SK-N-SH (cell line): ENCODE measurements around the gene NKD1. TPM values are rescaled to one million over a fixed set of nuclear protein-coding genes. Genes with fewer than 3 reads are reported as not detected.

Source experiments
- CTCF ChIA-PET: fragments of 300-600, 350-600 bp; formaldehyde crosslinking; extraction: SDS; loops from one replicate; lab custom pipeline; 2021; lab: Yijun Ruan, JAX
- POLR2A ChIA-PET: fragments of 350-600 bp; sonication (Branson Sonifier 250); formaldehyde crosslinking; extraction: SDS; loops from one replicate; lab custom pipeline; 2020; ENCODE audit warnings: antibody characterized with exemption, inconsistent platforms; lab: Yijun Ruan, JAX
- DNase-seq: peaks from one replicate; pipeline ENCODE4 v3.0.0; 2012
- H2AFZ ChIP-seq: fragments of 200-600 bp; sonication (generic); 2 replicates; pipeline ENCODE4 v1.8.1; 2016; ENCODE audit warnings: antibody characterized with exemption, mild to moderate bottlenecking, low read depth
- H3F3A ChIP-seq: fragments of 200-600 bp; sonication (generic); replicated peaks from 2 replicates; pipeline ENCODE3; 2016; ENCODE audit warnings: antibody characterized with exemption, mild to moderate bottlenecking; ENCODE audit not compliant: insufficient read depth
- H3K27ac ChIP-seq, 2 experiments: fragments of 200-500 bp in 1 of 2; fragments of 200-600 bp in 1 of 2; sonication (Bioruptor generic) in 1 of 2; sonication (generic), shearing (Covaris generic) in 1 of 2; 2 replicates each; pipeline versions ENCODE4 v1.5.1 to v1.6.1; 2014 to 2016; ENCODE audit warnings: low read depth in 2 of 2, inconsistent platforms in 1 of 2, low read length in 1 of 2, mild to moderate bottlenecking in 1 of 2, mixed read lengths in 1 of 2
- H3K27me3 ChIP-seq: fragments of 200-600 bp; sonication (generic), shearing (Covaris generic); 2 replicates; pipeline ENCODE4 v1.6.1; 2016; ENCODE audit warnings: mixed run types; ENCODE audit not compliant: insufficient read depth
- H3K36me3 ChIP-seq, 2 experiments: fragments of 200-500 bp in 1 of 2; fragments of 200-600 bp in 1 of 2; sonication (Bioruptor generic) in 1 of 2; sonication (generic) in 1 of 2; replicated peaks in 1 of 2; 2 replicates each; pipeline versions ENCODE3 to v1.5.1; 2014 to 2016; ENCODE audit warnings: low read length in 1 of 2, mild to moderate bottlenecking in 1 of 2; ENCODE audit not compliant: insufficient read depth in 2 of 2, control insufficient read depth in 1 of 2
- H3K4me1 ChIP-seq, 2 experiments: fragments of 200-500 bp in 1 of 2; fragments of 200-600 bp in 1 of 2; sonication (Bioruptor generic) in 1 of 2; sonication (generic), shearing (Covaris generic) in 1 of 2; 2 replicates each; pipeline versions ENCODE4 v1.5.1 to v1.6.1; 2014 to 2016; ENCODE audit warnings: low read depth in 1 of 2, low read length in 1 of 2, mixed run types in 1 of 2; ENCODE audit not compliant: insufficient read depth in 2 of 2, control insufficient read depth in 1 of 2
- H3K4me2 ChIP-seq: fragments of 200-600 bp; sonication (generic), shearing (Covaris generic); 2 replicates; pipeline ENCODE4 v1.6.1; 2017; ENCODE audit warnings: mixed run types
- H3K4me3 ChIP-seq, 2 experiments: fragments of 200-500 bp in 1 of 2; fragments of 200-600 bp in 1 of 2; sonication (Bioruptor generic) in 1 of 2; sonication (generic), shearing (Covaris generic) in 1 of 2; 2 replicates each; pipeline versions ENCODE4 v1.5.1 to v1.8.1; 2014 to 2016; ENCODE audit warnings: low read depth in 2 of 2, inconsistent platforms in 1 of 2, low read length in 1 of 2, mild to moderate bottlenecking in 1 of 2, mixed read lengths in 1 of 2, moderate library complexity in 1 of 2
- H3K79me2 ChIP-seq: fragments of 200-600 bp; sonication (generic); 2 replicates; pipeline ENCODE4 v1.8.1; 2017; ENCODE audit warnings: mild to moderate bottlenecking; ENCODE audit not compliant: insufficient read depth
- H3K9ac ChIP-seq: fragments of 200-600 bp; sonication (generic); 2 replicates; pipeline ENCODE4 v1.6.1; 2017; ENCODE audit warnings: mixed run types
- H3K9me2 ChIP-seq: fragments of 200-600 bp; sonication (generic); 2 replicates; pipeline ENCODE4 v1.6.1; 2017; ENCODE audit warnings: mixed run types
- H3K9me3 ChIP-seq: fragments of 200-600 bp; sonication (generic); 2 replicates; pipeline ENCODE4 v1.6.1; 2017; ENCODE audit warnings: mixed run types, mild to moderate bottlenecking, moderate library complexity
- H4K20me1 ChIP-seq: fragments of 200-600 bp; sonication (generic); 2 replicates; pipeline ENCODE4 v1.6.1; 2017; ENCODE audit warnings: mild to moderate bottlenecking, mixed run types; ENCODE audit not compliant: insufficient read depth
- CHD2 ChIP-seq: fragments of 150-350 bp; IDR thresholded peaks from 2 replicates; pipeline ENCODE4 v1.6.1; 2018; ENCODE audit warnings: low read length; ENCODE audit not compliant: partially characterized antibody
- FOXJ3 ChIP-seq: sonication (generic); formaldehyde crosslinking; IDR thresholded peaks from 2 replicates; pipeline ENCODE4 v1.5.1; 2020; ENCODE audit warnings: mild to moderate bottlenecking, missing genetic modification reagents
- GABPA ChIP-seq: IDR thresholded peaks from 2 replicates; pipeline ENCODE4 v1.4.0; 2012; ENCODE audit warnings: low read depth, mild to moderate bottlenecking
- GATA2 ChIP-seq: sonication (generic); formaldehyde crosslinking; IDR thresholded peaks from 2 replicates; pipeline ENCODE4 v1.5.0; 2020; ENCODE audit warnings: mild to moderate bottlenecking, missing genetic modification reagents
- NFIC ChIP-seq: IDR thresholded peaks from 2 replicates; pipeline ENCODE4 v1.4.0; 2012; ENCODE audit warnings: borderline replicate concordance
- POLR2AphosphoS5 ChIP-seq: IDR thresholded peaks from 2 replicates; pipeline ENCODE4 v1.6.1; 2012; ENCODE audit warnings: low read depth, low read length
- RAD21 ChIP-seq: IDR thresholded peaks from 2 replicates; pipeline ENCODE4 v1.6.1; 2012; ENCODE audit warnings: mild to moderate bottlenecking, low read length
- RXRA ChIP-seq: IDR thresholded peaks from 2 replicates; pipeline ENCODE4 v1.4.0; 2012; ENCODE audit warnings: low read depth, mild to moderate bottlenecking, borderline replicate concordance
- SIN3A ChIP-seq: IDR thresholded peaks from 2 replicates; pipeline ENCODE4 v1.6.1; 2012; ENCODE audit warnings: low read depth, mild to moderate bottlenecking, low read length, moderate library complexity, borderline replicate concordance
- SMC3 ChIP-seq: IDR thresholded peaks from 2 replicates; pipeline ENCODE4 v1.6.1; 2012; ENCODE audit warnings: low read depth, low read length, improper control_type of control experiment
- TAF1 ChIP-seq: IDR thresholded peaks from 2 replicates; pipeline ENCODE4 v1.6.1; 2012; ENCODE audit warnings: low read depth, mild to moderate bottlenecking, low read length, moderate library complexity, borderline replicate concordance
- TEAD4 ChIP-seq: IDR thresholded peaks from 2 replicates; pipeline ENCODE4 v1.4.0; 2012; ENCODE audit warnings: mild to moderate bottlenecking, borderline replicate concordance; ENCODE audit not compliant: insufficient read depth
- WGBS: methylation state at CpG from one replicate; pipeline ENCODE4 v1.1.6; 2017; ENCODE audit warnings: low lambda C conversion rate; 5-methylcytosine and 5-hydroxymethylcytosine counted together
- polyA plus RNA-seq, 3 experiments: library from polyadenylated mRNA; depleted of rRNA; stranded (reverse); fragments of >200 nt; gene quantifications; 2 replicates each; pipeline ENCODE4 v1.2.3, GENCODE V29; 2012
- TF ChIP-seq, protein P1 (sequence below): fragments of 150-350 bp; IDR thresholded peaks from 2 replicates; pipeline ENCODE4 v1.6.1; 2017; ENCODE audit warnings: antibody characterized with exemption, low read length, low read depth, borderline replicate concordance
- TF ChIP-seq, protein P2 (sequence below): IDR thresholded peaks from 2 replicates; pipeline ENCODE4 v1.4.0; 2012; ENCODE audit warnings: low read depth, borderline replicate concordance
- TF ChIP-seq, protein P3 (sequence below): fragments of 200-600 bp; sonication (generic); IDR thresholded peaks from 2 replicates; pipeline ENCODE4 v1.6.1; 2017; ENCODE audit warnings: antibody characterized with exemption, mild to moderate bottlenecking, moderate library complexity
- TF ChIP-seq, protein P4 (sequence below): IDR thresholded peaks from 2 replicates; pipeline ENCODE4 v1.4.0; 2012; ENCODE audit warnings: low read depth, borderline replicate concordance
- TF ChIP-seq, protein P5 (sequence below): IDR thresholded peaks from 2 replicates; pipeline ENCODE4 v1.4.0; 2012; ENCODE audit warnings: low read depth

NKD1 gene
- polyA plus RNA-seq, 1 of the 3 experiments (the other 2 are of a cell fraction), result 0.02 TPM

DNA sequence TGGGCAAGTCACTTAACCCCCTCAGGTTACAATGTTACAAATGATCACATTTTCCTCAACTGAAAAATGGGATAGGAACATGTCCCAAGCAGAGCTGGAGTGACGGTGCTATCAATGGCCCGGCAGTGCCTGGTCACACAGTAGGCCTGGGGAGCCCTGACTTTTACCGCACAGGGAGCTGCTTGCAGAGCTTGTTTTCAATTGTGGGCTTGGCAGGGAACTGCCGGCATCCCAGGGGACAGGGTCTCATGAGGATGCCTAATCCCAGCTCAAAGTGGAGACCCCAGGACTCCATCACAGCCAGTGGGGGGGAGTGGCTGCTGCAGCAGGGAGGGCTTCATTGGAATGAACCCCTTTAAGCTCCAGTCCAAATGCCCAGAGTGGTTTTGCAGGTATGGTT lies 121.5 kb downstream of the NKD1 start (continued):
- TF ChIP-seq, protein P1, sequence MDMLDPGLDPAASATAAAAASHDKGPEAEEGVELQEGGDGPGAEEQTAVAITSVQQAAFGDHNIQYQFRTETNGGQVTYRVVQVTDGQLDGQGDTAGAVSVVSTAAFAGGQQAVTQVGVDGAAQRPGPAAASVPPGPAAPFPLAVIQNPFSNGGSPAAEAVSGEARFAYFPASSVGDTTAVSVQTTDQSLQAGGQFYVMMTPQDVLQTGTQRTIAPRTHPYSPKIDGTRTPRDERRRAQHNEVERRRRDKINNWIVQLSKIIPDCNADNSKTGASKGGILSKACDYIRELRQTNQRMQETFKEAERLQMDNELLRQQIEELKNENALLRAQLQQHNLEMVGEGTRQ, result no peak
- TF ChIP-seq SIN3A, result no peak
- TF ChIP-seq TAF1, result no peak
- TF ChIP-seq CHD2, result no peak
- TF ChIP-seq GATA2 (CRISPR knock-in tag), result no peak
- TF ChIP-seq, protein P2, sequence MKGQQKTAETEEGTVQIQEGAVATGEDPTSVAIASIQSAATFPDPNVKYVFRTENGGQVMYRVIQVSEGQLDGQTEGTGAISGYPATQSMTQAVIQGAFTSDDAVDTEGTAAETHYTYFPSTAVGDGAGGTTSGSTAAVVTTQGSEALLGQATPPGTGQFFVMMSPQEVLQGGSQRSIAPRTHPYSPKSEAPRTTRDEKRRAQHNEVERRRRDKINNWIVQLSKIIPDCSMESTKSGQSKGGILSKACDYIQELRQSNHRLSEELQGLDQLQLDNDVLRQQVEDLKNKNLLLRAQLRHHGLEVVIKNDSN, result no peak
- TF ChIP-seq POLR2AphosphoS5, result no peak
- TF ChIP-seq GABPA, result no peak
- no peak for TF ChIP-seq RAD21

DNA sequence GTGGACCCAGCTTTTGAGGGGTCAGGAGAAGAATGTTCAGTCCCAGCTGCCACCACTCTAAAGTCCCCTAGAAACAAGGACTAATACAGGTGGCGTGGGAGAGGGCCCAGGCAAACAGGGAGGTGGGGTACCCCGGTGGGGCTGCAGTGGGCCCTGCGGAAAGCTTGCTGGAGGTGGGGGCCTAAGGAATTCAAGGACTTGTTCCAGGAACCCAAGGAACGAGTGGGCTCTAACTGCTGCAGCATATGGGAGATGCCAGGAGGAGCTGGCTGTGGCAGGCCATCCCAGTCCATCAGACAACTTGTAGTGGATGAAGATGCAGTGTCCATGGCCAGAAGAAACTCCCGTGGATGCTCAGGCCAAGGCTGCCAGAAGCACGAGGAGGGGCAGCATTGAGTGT lies 122.3 kb downstream of the NKD1 start:
- no peak for TF ChIP-seq NFIC
- TF ChIP-seq, protein P1, result no peak
- ChIA-PET CTCF (interaction anchor here (0.7 to 16.3 kb wide), 5 partner anchors 8 to 300 kb away, joined by 3 to 326 read pairs (median 4); partner anchors contain the start of gene BRD7), POLR2A (no interaction called here)
- Histone ChIP-seq H3K9me2 (no peaks in the 10 kb centered on the region), H3K27ac (no peak overlapping the region), H3K9ac (no peak overlapping the region), H3K36me3 (no peaks in the 10 kb centered on the region), H3K4me1 (no peaks in the 10 kb centered on the region), H3K4me2 (no peak overlapping the region), H2AFZ (no peak overlapping the region), H3K79me2 (no peaks in the 10 kb centered on the region), H3K9me3 (no peaks in the 10 kb centered on the region), H3K4me3 (no peak overlapping the region), H4K20me1 (no peaks in the 10 kb centered on the region), H3K27me3 (no peaks in the 10 kb centered on the region), H3F3A (no peaks in the 10 kb centered on the region)
- WGBS, result 17% methylated on average over 5 of the region's 6 CpGs
- DNase-seq, result no peak

DNA sequence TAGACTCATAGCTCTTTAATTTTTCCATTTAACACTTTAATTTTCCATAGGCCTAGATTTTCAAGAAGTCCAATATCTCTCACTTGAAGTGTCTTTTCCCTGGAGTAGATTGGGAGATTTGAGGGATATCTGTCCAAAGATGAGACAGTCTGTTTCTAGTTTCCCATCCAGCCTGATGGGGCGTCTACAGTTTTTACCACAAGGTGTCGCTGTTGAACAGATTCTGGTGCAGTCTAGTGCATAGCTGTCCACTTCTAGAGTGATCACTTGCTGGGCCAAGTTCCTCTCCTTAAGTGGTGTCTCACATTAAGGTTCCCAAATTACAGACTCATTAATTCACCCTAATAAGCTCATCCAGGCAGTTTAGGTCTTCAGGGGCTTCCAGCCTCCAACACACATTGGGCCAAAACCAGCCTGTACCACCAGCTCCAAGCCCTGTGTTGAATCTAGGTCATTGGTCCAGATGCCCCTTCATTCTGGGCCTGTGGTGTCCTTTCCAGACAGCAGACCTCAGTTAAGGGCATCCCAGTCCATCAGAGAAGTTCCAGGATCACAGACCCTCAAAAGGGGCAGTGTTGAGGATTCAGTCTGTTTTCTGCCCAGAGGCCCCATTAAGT lies 123.6 kb downstream of the NKD1 start:
- no peak overlapping the region for H2AFZ ChIP-seq
- H3K4me1 ChIP-seq, result peaks cover 0 to 1% of the 10 kb centered on the region in 2 experiments; a peak in 1 of 4 replicates
- H3K9me3 ChIP-seq, result no peaks in the 10 kb centered on the region
- 51% methylated on average over 2 of the region's 2 CpGs for WGBS
- H3F3A ChIP-seq, result no peaks in the 10 kb centered on the region
- no peaks in the 10 kb centered on the region for H3K9me2 ChIP-seq
- H3K4me2 ChIP-seq, result no peak overlapping the region
- H3K9ac ChIP-seq, result no peak overlapping the region
- peak; percentile 62 for DNase-seq
- POLR2A ChIA-PET, result no interaction called here
- no peak overlapping the region for H3K27ac ChIP-seq
- no peak overlapping the region; a peak in 1 of 4 replicates for H3K4me3 ChIP-seq
- CTCF ChIA-PET, result interaction anchor here (0.8 to 16.3 kb wide), 8 partner anchors 9 to 319 kb away, joined by 3 to 326 read pairs (median 3); partner anchors contain the start of genes BRD7 and SNX20
- H4K20me1 ChIP-seq, result no peaks in the 10 kb centered on the region
- no peaks in the 10 kb centered on the region for H3K27me3 ChIP-seq
- H3K79me2 ChIP-seq, result no peaks in the 10 kb centered on the region
- no peaks in the 10 kb centered on the region for H3K36me3 ChIP-seq
- TF ChIP-seq, protein P3, sequence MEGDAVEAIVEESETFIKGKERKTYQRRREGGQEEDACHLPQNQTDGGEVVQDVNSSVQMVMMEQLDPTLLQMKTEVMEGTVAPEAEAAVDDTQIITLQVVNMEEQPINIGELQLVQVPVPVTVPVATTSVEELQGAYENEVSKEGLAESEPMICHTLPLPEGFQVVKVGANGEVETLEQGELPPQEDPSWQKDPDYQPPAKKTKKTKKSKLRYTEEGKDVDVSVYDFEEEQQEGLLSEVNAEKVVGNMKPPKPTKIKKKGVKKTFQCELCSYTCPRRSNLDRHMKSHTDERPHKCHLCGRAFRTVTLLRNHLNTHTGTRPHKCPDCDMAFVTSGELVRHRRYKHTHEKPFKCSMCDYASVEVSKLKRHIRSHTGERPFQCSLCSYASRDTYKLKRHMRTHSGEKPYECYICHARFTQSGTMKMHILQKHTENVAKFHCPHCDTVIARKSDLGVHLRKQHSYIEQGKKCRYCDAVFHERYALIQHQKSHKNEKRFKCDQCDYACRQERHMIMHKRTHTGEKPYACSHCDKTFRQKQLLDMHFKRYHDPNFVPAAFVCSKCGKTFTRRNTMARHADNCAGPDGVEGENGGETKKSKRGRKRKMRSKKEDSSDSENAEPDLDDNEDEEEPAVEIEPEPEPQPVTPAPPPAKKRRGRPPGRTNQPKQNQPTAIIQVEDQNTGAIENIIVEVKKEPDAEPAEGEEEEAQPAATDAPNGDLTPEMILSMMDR, result peak; percentile 60
- TF ChIP-seq GABPA (no peak), TEAD4 (no peak), RXRA (no peak), FOXJ3 (CRISPR knock-in tag) (no peak), SMC3 (peak; percentile 37; the same call in 1 of the 2 replicates)
- TF ChIP-seq, protein P4, sequence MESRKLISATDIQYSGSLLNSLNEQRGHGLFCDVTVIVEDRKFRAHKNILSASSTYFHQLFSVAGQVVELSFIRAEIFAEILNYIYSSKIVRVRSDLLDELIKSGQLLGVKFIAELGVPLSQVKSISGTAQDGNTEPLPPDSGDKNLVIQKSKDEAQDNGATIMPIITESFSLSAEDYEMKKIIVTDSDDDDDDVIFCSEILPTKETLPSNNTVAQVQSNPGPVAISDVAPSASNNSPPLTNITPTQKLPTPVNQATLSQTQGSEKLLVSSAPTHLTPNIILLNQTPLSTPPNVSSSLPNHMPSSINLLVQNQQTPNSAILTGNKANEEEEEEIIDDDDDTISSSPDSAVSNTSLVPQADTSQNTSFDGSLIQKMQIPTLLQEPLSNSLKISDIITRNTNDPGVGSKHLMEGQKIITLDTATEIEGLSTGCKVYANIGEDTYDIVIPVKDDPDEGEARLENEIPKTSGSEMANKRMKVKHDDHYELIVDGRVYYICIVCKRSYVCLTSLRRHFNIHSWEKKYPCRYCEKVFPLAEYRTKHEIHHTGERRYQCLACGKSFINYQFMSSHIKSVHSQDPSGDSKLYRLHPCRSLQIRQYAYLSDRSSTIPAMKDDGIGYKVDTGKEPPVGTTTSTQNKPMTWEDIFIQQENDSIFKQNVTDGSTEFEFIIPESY, result no peak
- TF ChIP-seq, protein P5, sequence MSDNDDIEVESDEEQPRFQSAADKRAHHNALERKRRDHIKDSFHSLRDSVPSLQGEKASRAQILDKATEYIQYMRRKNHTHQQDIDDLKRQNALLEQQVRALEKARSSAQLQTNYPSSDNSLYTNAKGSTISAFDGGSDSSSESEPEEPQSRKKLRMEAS, result no peak
